ENCODE results near the gene CAMSAP1. TPM values are rescaled to one million over a fixed set of nuclear protein-coding genes. Genes with fewer than 3 reads are reported as not detected.

The CAMSAP1 gene
- total and polyA plus RNA-seq, 2 of the 4 experiments (the other 2 are of a cell fraction): 8.2 to 19.5 TPM

GRCh38 chr9:135895202-135895848 is 12.0 kb downstream of the CAMSAP1 start:
- dilution Hi-C loops (cut with HindIII; ENCODE audit: low sequenced_read_pairs, unreplicated experiment): no loop called here
- Histone ChIP-seq H3K14ac (replicated peaks; ENCODE audit: low read depth, low read length) (no peak overlapping the region), H3K27ac (ENCODE audit: insufficient read depth, low read length) (no peak overlapping the region), H4K91ac (ENCODE audit: insufficient read depth, low read depth, low read length) (no peak overlapping the region), H2AFZ (replicated peaks; ENCODE audit: low read length, poor library complexity) (no peak overlapping the region), H3K4me2 (ENCODE audit: low read depth, low read length) (no peak overlapping the region), H3K36me3 (ENCODE audit: control insufficient read depth, insufficient read depth, low read length) (no peaks in the 10 kb centered on the region), H3K56ac (ENCODE audit: extremely low read depth, insufficient read depth, low read length) (no peak overlapping the region), H3K79me1 (ENCODE audit: low read depth in 1 of 2, low read length in 2 of 2) (peaks cover 38 to 75% of the 10 kb centered on the region in 2 experiments), H2AK9ac (replicated peaks; ENCODE audit: low read depth, low read length, poor library complexity) (no peak overlapping the region), H2BK15ac (ENCODE audit: low read depth, low read length) (no peak overlapping the region), H3K18ac (ENCODE audit: low read depth, low read length) (no peak overlapping the region), H3K4me1 (ENCODE audit: control insufficient read depth, insufficient read depth, low read length) (peaks cover 3% of the 10 kb centered on the region; the same call in 1 of the 2 replicates), H3K4me3 (ENCODE audit: insufficient read depth, low read depth, low read length) (no peak overlapping the region), H4K5ac (ENCODE audit: low read depth, low read length) (no peak overlapping the region), H2AK5ac (ENCODE audit: low read depth, low read length) (no peak overlapping the region), H3K9me3 (ENCODE audit: control insufficient read depth, insufficient read depth, low read length) (peaks cover 2% of the 10 kb centered on the region; the same call in 1 of the 2 replicates), H3K23ac (ENCODE audit: low read depth, low read length) (no peak overlapping the region), H4K20me1 (ENCODE audit: insufficient read depth, low read length) (peaks cover 88% of the 10 kb centered on the region), H2BK5ac (ENCODE audit: low read depth, low read length, poor library complexity, severe bottlenecking) (no peak overlapping the region), H3K27me3 (ENCODE audit: control insufficient read depth, insufficient read depth, low read length) (no peaks in the 10 kb centered on the region), H3K9me1 (ENCODE audit: insufficient read depth, low read length) (peaks cover 19% of the 10 kb centered on the region; the same call in 1 of the 2 replicates), H3K9ac (ENCODE audit: low read depth, low read length) (no peak overlapping the region), H3K4ac (ENCODE audit: low read depth, low read length) (no peak overlapping the region), H2BK120ac (ENCODE audit: low read depth, low read length) (no peak overlapping the region), H2BK20ac (ENCODE audit: low read depth, low read length) (no peak overlapping the region), H4K8ac (ENCODE audit: low read depth in 2 of 2, low read length in 2 of 2) (no peak overlapping the region)
- intact Hi-C loops (cut with micrococcal nuclease): no loop called here
- WGBS, 2 experiments (ENCODE audit: extremely low coverage in 2 of 2, insufficient read length in 1 of 2): 100% methylated on average over 1 of the region's 4 CpGs; no CpG with 5 or more reads in 1 of the 2 experiments
- ChIA-PET POLR2A (ENCODE audit: unreplicated experiment) (no interaction called here), CTCF (no interaction called here)
- ATAC-seq (ENCODE audit: low read depth) (no peak), DNase-seq (no peak)
- in situ Hi-C loops (cut with MboI; ENCODE audit: low sequenced_read_pairs): no loop called here
- TF ChIP-seq RFX5 (IDR thresholded peaks at IDR 0.05; ENCODE audit: low read depth, low read length) (no peak), RCOR1 (IDR thresholded peaks at IDR 0.05; ENCODE audit: insufficient replicate concordance, low read length) (no peak), CEBPB (IDR thresholded peaks at IDR 0.05; ENCODE audit: low read depth, low read length) (no peak), CHD1 (IDR thresholded peaks at IDR 0.05; ENCODE audit: low read depth, low read length) (no peak), CTCF (conservative IDR thresholded peaks at IDR 0.05; ENCODE audit: low read depth, low read length) (no peak)
- BruUV-seq (replicated peaks): no TSS peak

Data from IMR-90 (cell line).